Astrocyte of the hippocampus (primary cell): Measurements from ENCODE around the gene IL13RA2.

ENCODE experiments used
- DNase-seq: peaks from one replicate; pipeline ENCODE4 v3.0.0; 2011; ENCODE audit warnings: low read depth, low spot score

Gene IL13RA2

DNA sequence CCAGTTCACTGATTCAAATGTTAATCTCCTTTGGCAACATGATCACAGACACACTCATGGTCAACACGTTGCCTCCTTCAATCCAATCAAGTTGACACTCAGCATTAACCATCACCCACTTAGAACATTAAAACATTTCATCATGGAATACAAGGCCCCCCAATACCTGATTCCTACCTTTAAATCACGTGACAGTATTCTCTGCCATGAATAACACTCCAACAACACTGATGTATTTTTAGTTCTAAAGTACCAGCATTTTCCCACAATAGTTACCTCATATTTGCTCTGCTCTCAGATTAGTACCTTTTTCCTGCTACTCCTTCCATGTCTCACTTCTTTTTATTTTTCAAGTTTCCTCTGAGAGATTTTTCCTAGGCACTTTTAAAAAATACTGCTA is 19.6 kb downstream of the IL13RA2 start:
- no peak for DNase-seq

DNA sequence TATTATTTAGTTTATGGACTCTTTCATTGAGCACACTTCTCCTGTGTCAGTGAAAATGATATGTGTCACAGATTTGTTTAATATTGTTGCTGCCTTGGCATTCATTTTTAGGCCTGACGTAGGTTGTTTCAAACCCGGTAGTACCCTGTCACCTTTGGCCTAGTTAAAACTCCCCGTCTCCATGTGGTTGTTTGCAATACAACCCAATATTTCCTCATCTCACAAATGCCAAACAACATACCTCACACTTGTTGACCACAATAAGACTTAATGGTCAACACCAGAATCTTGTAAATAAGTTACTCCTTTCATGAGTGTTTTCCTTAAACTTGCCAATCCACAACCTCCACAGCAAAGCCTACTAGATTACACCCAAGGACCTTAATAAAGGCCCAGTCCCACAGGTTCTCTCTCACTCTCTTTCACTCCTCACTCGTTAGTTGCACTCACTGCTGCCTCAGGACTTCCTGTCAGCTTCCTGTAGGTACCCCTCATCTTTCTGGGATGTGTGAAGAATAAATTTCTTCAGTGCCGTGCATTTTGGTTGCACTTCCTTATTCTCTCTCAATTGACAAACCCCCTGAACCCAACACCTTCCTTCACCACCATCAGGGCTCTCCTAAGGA is 31.3 kb downstream of the IL13RA2 start:
- no peak for DNase-seq

DNA sequence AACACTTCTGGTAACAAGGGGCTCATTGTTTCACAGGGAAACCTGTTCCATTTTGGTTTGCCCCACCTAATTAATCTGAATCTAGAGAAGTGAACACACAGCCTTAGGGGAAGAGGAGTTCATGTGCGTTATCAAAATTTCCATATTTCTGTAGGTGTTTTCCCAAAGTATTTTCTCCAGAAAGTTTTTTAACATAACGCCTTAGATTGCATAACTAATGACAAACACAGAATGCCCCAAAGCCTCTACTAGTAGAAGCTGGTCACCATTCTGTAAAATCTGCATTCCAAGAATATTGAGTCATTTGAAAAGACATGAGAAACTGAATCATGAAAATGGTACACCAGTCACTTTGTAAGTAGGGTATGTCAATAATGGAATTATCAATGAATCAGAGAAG is 41.1 kb downstream of the IL13RA2 start:
- DNase-seq = no peak

- DNase-seq = no peak
Observed at GRCh38 chrX:114973013-114973412, 44.4 kb downstream of the IL13RA2 start.

- DNase-seq = no peak
Observed at GRCh38 chrX:114970806-114971205, 46.6 kb downstream of the IL13RA2 start.

- DNase-seq = no peak
Observed at GRCh38 chrX:114964374-114964773, 53.0 kb downstream of the IL13RA2 start.

- no peak for DNase-seq
Observed at GRCh38 chrX:114962209-114962608, 55.2 kb downstream of the IL13RA2 start.

GRCh38 chrX:114959729-114960128 is 57.7 kb downstream of the IL13RA2 start:
- DNase-seq = peak; percentile 10
